Gastrocnemius medialis (tissue), 4 donors: ENCODE data around the gene EHD2. TPM values are rescaled to one million over a fixed set of nuclear protein-coding genes. Genes with fewer than 3 reads are reported as not detected.

ENCODE experiments used
- ATAC-seq, 2 donors: fragments of 150-250 bp; one replicate each; pipeline ENCODE4 v1.9.1; 2016
- DNase-seq, 2 donors: peaks; one replicate each; pipeline ENCODE4 v3.0.0-alpha.2; 2019
- H3K27ac ChIP-seq, 4 donors: fragments of 200-600 bp; sonication (generic); 1 replicate in 1 of 4; 2 replicates in 3 of 4; pipeline ENCODE4 v1.5.1; 2016 to 2018; ENCODE audit warnings: mild to moderate bottlenecking in 2 of 4, moderate library complexity in 1 of 4
- H3K27me3 ChIP-seq, 3 donors: fragments of 200-600 bp; sonication (generic) in 2 of 3; 1 replicate in 1 of 3; 2 replicates in 2 of 3; pipeline versions ENCODE4 v1.5.1 to v1.6.0; 2016 to 2019; ENCODE audit warnings: mild to moderate bottlenecking in 1 of 3, moderate library complexity in 1 of 3
- H3K36me3 ChIP-seq, 2 donors: fragments of 200-600 bp; sonication (generic) in 1 of 2; one replicate each; pipeline ENCODE4 v1.5.1; 2017 to 2018
- H3K4me1 ChIP-seq, 2 donors: fragments of 200-600 bp; sonication (generic) in 1 of 2; one replicate each; pipeline ENCODE4 v1.5.1; 2016 to 2017; ENCODE audit warnings: mild to moderate bottlenecking in 2 of 2
- H3K4me3 ChIP-seq, 4 donors: fragments of 200-600 bp; sonication (generic) in 3 of 4; 1 replicate in 1 of 4; 2 replicates in 3 of 4; pipeline ENCODE4 v1.5.1; 2016 to 2019; ENCODE audit warnings: mild to moderate bottlenecking in 2 of 4
- H3K9me3 ChIP-seq, 3 donors: fragments of 200-600 bp; sonication (generic) in 2 of 3; 1 replicate in 1 of 3; 2 replicates in 2 of 3; pipeline ENCODE4 v1.5.1; 2016 to 2019
- CTCF ChIP-seq, 5 experiments: fragments of 450-650 bp in 3 of 5; fragments of 200-600 bp in 2 of 5; sonication (generic) in 2 of 5; IDR thresholded peaks in 4 of 5; conservative IDR thresholded peaks in 1 of 5; 1 replicate in 4 of 5; 2 replicates in 1 of 5; pipeline ENCODE4 v1.5.1; 2016 to 2019; ENCODE audit warnings: antibody characterized with exemption in 5 of 5, mild to moderate bottlenecking in 3 of 5, moderate library complexity in 3 of 5
- POLR2A ChIP-seq, 2 donors: fragments of 450-650 bp; IDR thresholded peaks; one replicate each; pipeline ENCODE4 v1.6.1; 2017; ENCODE audit warnings: antibody characterized with exemption in 2 of 2, mild to moderate bottlenecking in 2 of 2, moderate library complexity in 2 of 2
- in situ Hi-C, 4 donors: fragments of 200-750 bp; cut with MboI; loops; one replicate each; pipeline versions ENCODE4 v1.15.0 to v1.8.0; 2017; ENCODE audit warnings: low sequenced_read_pairs in 4 of 4
- intact Hi-C: fragments of 100-400 bp; cut with DNase I; formaldehyde crosslinking; loops from one replicate; pipeline ENCODE4 v1.15.1; 2023; ENCODE audit warnings: low total_unique reads
- total RNA-seq, 4 donors: library from RNA; depleted of rRNA; stranded (reverse); fragments of >200 nt; gene quantifications; one replicate each; pipeline versions ENCODE4 v1.1.0 to v1.2.3, GENCODE V29; 2016

EHD2 gene
- total RNA-seq, 4 donors from 2014 or later: 10.9 to 46.6 (median 33.8) TPM

- Histone ChIP-seq H3K27me3 (no peaks in the 10 kb centered on the region), H3K4me3 (no peak overlapping the region), H3K36me3 (no peaks in the 10 kb centered on the region), H3K27ac (peak overlapping the region; percentile 52 to 82 (median 78)), H3K4me1 (peaks cover 15 to 17% of the 10 kb centered on the region in 2 donors), H3K9me3 (no peaks in the 10 kb centered on the region)
- DNase-seq: no peak
- ATAC-seq: no peak
- TF ChIP-seq POLR2A (IDR thresholded peaks at IDR 0.05) (no peak), CTCF (IDR thresholded peaks at IDR 0.05 in 4 of 5, conservative IDR thresholded peaks at IDR 0.05 in 1 of 5) (no peak)
- intact Hi-C loops: no loop called here
- in situ Hi-C loops: loop anchor here in 1 of 4 donors (25.0 kb wide), 1 partner anchor 444 kb away; no protein-coding TSS in a partner anchor
Measured at GRCh38 chr19:47730910-47731309, 17.7 kb downstream of the EHD2 start.

DNA sequence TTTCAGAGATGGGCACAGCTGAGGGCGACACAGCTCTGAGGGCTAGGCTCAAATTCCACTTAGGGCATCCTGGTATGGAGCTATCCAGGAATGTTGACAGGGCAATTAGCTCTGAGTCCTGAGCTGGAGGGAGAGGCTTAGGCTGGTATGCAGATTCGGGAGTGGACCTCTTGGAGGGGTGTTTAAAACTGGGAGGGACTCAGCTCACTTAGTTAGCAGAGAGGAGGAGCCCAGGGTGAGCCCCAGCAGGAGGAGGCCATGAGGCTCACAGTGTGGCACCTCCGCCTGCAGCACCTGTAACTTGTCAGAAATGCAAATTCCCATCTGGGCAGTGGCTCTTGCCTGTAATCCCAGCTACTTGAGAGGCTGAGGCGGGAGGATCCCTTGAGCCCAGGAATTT is 21.9 kb downstream of the EHD2 start:
- in situ Hi-C loops (loop anchor here in 1 of 4 donors (25.0 kb wide), 1 partner anchor 448 kb away; no protein-coding TSS in a partner anchor), intact Hi-C loops (no loop called here)
- H3K4me3 ChIP-seq: no peak overlapping the region
- H3K27ac ChIP-seq: no peak overlapping the region
- no peaks in the 10 kb centered on the region for H3K9me3 ChIP-seq
- H3K36me3 ChIP-seq: peaks cover 0 to 4% of the 10 kb centered on the region in 2 donors
- peaks cover 0 to 5% of the 10 kb centered on the region in 2 donors for H3K4me1 ChIP-seq
- no peaks in the 10 kb centered on the region for H3K27me3 ChIP-seq
- no peak for TF ChIP-seq CTCF (IDR thresholded peaks at IDR 0.05 in 4 of 5, conservative IDR thresholded peaks at IDR 0.05 in 1 of 5)
- TF ChIP-seq POLR2A (IDR thresholded peaks at IDR 0.05): no peak
- no peak for DNase-seq
- ATAC-seq: no peak

DNA sequence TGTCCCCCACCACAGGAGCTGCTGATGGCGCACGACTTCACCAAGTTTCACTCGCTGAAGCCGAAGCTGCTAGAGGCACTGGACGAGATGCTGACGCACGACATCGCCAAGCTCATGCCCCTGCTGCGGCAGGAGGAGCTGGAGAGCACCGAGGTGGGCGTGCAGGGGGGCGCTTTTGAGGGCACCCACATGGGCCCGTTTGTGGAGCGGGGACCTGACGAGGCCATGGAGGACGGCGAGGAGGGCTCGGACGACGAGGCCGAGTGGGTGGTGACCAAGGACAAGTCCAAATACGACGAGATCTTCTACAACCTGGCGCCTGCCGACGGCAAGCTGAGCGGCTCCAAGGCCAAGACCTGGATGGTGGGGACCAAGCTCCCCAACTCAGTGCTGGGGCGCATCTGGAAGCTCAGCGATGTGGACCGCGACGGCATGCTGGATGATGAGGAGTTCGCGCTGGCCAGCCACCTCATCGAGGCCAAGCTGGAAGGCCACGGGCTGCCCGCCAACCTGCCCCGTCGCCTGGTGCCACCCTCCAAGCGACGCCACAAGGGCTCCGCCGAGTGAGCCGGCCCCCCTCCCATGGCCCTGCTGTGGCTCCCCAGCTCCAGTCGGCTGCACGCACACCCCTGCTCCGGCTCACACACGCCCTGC is 27.8 kb downstream of the EHD2 start:
- ATAC-seq (no peak), DNase-seq (no peak)
- H3K4me3 ChIP-seq: no peak overlapping the region
- H3K27me3 ChIP-seq: no peaks in the 10 kb centered on the region
- H3K9me3 ChIP-seq: no peaks in the 10 kb centered on the region
- peaks cover 13 to 21% of the 10 kb centered on the region in 2 donors for H3K4me1 ChIP-seq
- H3K36me3 ChIP-seq: peaks cover 0 to 4% of the 10 kb centered on the region in 2 donors
- TF ChIP-seq POLR2A (IDR thresholded peaks at IDR 0.05) (no peak), CTCF (IDR thresholded peaks at IDR 0.05 in 4 of 5, conservative IDR thresholded peaks at IDR 0.05 in 1 of 5) (no peak)
- in situ Hi-C loops (loop anchor here in 1 of 4 donors (25.0 kb wide), 1 partner anchor 454 kb away; no protein-coding TSS in a partner anchor), intact Hi-C loops (no loop called here)
- peak overlapping the region in 3 of 4 donors; percentile 97 to 99 (median 98) for H3K27ac ChIP-seq

DNA sequence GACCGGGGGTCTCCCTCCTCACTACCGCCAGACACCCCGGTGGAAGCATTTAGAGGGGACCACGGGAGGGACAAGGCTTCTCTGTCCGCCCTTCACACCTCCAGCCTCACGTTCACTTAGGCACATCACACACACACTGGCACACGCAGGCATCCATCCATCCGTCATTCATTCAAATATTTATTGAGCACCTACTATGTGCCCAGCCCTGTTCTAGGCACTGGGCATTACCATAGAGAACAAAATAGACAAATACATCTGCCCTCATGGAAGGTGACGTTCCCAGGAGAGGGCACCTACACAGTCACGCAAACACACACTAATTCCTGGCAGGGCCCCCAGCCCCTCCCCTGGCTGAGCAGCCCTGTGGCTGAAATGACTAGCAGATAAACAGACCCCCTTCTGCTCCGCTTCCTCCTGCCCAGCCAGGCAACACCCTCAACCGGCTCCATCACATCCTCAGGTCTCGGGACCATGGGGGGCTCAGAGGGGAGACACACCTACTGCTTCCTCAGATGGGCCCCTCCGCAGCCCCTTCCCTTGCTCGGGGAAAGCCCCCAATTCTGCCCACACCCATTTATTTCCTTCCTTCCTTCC is 28.4 kb downstream of the EHD2 start:
- H3K4me3 ChIP-seq: no peak overlapping the region
- TF ChIP-seq POLR2A (IDR thresholded peaks at IDR 0.05) (no peak), CTCF (IDR thresholded peaks at IDR 0.05 in 4 of 5, conservative IDR thresholded peaks at IDR 0.05 in 1 of 5) (no peak)
- DNase-seq (no peak), ATAC-seq (no peak)
- peaks cover 0 to 7% of the 10 kb centered on the region in 2 donors for H3K36me3 ChIP-seq
- peak overlapping the region; percentile 85 to 99 (median 98) for H3K27ac ChIP-seq
- H3K27me3 ChIP-seq: no peaks in the 10 kb centered on the region
- in situ Hi-C loops (loop anchor here in 1 of 4 donors (25.0 kb wide), 1 partner anchor 454 kb away; no protein-coding TSS in a partner anchor), intact Hi-C loops (no loop called here)
- no peaks in the 10 kb centered on the region for H3K9me3 ChIP-seq
- peaks cover 19 to 28% of the 10 kb centered on the region in 2 donors for H3K4me1 ChIP-seq
